GM23248 (cell line): ENCODE results near the gene TLCD3A.

Experiments
- EZH2 ChIP-seq: fragments of 200-600 bp; sonication (generic); IDR thresholded peaks from 2 replicates; pipeline ENCODE4 v1.6.1; 2018; ENCODE audit warnings: antibody characterized with exemption, mild to moderate bottlenecking; ENCODE audit not compliant: insufficient read depth, poor library complexity, severe bottlenecking
- EZH2phosphoT487 ChIP-seq: fragments of 200-600 bp; sonication (generic); IDR thresholded peaks from 2 replicates; pipeline ENCODE4 v1.6.1; 2018; ENCODE audit warnings: antibody characterized with exemption, moderate library complexity, mild to moderate bottlenecking, low read depth; ENCODE audit not compliant: insufficient read depth

- TF ChIP-seq EZH2phosphoT487 (no peak), EZH2 (no peak)
Measured at GRCh38 chr17:759964-760363, 27.6 kb downstream of the TLCD3A start.
